HG03060 (cell line): ENCODE measurements around the gene PDSS1.
A peak's percentile ranks its signal among the peaks of the same experiment; 100 is the strongest.
"Not testable (repeated sequence)": the region's sequence is repeated elsewhere in the genome, so short reads cannot be mapped to it uniquely, and the experiment has no call there.

Experiments
- ATAC-seq: cut with Tn5 transposase; IDR thresholded peaks from one replicate; pipeline ENCODE4 v1.9.1; 2021; ENCODE audit warnings: low read depth, moderate number of reproducible peaks; ENCODE audit not compliant: unreplicated experiment

The PDSS1 gene, protein sequence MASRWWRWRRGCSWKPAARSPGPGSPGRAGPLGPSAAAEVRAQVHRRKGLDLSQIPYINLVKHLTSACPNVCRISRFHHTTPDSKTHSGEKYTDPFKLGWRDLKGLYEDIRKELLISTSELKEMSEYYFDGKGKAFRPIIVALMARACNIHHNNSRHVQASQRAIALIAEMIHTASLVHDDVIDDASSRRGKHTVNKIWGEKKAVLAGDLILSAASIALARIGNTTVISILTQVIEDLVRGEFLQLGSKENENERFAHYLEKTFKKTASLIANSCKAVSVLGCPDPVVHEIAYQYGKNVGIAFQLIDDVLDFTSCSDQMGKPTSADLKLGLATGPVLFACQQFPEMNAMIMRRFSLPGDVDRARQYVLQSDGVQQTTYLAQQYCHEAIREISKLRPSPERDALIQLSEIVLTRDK

DNA sequence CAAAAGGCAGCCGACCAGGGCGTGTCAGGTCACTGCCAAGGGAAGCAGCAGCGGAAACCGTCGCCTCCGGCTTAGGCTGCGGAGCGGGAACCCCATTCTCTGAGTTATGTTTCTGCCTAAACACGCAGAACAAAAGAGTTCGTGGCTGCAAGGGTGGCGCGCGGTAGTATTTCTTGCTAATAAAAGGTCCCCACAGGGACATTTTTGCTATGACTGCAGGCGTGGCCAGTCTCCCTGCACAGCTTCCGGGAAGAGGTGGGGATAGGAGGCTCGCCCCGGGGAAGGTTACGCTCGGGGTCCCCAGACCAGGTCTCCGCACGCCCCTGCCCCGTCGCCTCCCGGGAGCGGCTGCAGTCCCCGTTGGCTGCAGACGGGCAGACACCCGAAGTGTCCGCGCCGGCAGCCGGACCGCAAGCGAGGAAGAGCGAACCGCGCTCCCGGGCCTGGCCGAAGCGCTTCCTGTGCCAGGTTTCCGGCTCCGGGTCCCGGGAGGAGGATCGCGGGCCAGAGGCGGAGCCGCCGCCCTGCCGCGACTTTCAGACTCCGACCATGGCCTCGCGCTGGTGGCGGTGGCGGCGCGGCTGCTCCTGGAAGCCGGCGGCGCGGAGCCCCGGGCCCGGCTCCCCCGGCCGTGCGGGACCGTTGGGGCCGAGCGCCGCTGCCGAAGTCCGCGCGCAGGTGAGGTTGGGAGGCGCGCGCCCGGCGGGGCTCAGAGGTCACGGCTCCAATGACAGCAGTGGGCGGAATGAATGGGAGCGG lies at the start of gene PDSS1:
TSS of gene PDSS1 (plus strand) at position 539 of the 759 bp plus-strand sequence. CDS start at position 550, 11 bp downstream.
- peak; percentile 55 for ATAC-seq

DNA sequence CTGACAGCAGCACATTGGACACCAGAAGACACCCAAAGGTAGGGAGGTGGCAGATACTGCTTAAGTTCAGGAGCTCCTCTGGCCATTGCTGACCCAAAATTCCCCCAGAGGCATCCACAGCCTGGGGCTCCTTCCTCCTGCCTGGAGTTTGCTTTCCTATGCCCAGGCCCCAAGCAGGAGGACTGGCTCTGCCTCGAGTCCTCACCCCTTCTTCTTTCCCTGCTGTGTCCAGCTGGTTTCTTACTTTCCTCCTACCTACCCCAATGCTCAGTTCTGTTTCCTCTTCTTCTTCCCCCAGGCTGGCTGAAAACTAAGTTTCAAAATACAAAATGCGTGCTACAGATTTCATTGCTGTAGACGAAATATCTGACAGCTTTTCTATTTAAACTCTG lies 49.3 kb upstream of the PDSS1 start:
- ATAC-seq, result not testable (repeated sequence)

DNA sequence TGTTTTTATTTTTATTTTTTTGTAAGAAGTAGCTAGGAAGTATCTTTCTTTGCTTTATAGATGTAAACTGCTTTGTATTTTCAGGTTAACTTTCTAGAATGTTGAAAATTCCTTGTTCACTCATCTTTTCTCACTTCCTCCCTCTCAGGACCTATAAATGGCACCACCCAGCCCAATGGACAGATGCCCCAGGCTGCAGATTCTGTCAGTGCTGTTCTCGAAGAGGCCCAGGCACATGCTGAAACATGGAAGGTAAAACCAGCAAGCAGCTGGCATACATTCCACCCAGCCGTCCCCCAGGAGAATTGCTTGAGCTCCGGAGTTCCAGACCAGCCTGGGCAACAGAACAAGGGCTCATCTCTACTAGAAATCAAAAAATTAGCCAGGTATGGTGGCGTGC lies 47.1 kb upstream of the PDSS1 start:
- no peak for ATAC-seq

DNA sequence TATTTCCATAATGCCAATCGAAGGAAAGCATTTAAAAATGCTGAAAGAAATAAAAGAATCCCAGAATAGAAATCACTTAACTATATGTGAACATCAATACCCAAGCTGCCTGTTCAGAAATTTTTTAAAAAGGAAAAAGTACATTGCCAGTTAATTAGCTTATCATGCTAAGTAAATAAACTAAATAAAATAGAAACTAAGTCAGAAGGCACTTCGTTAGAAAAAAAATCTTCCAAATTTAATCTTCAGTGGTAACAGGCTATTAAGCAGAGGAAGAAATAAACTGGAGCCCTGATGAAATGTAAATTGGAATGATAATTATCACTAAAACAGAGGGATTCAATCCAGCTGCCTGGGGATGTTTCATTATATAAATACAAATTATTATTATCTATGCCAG lies 46.0 kb upstream of the PDSS1 start:
- not testable (repeated sequence) for ATAC-seq

DNA sequence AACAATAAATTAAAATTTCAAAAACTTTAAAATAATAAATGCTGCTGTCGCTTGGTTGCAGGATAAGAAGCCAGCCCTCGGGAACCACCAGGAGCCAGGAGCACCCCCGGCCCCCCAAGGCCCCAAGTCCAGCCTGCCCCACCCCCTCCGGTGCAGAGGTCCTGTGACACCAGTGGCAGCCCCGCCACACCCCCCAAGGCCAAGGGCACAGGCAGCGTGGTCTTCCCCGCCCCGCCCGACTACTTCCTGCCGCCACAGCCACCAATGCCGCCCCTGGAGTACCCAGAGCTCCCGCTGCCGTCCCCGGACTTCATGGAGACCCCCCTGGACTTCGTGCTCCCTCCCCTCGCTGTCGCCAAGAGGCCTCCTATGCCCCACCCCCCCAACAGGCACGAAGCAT lies 44.5 kb upstream of the PDSS1 start:
- ATAC-seq, result no peak

DNA sequence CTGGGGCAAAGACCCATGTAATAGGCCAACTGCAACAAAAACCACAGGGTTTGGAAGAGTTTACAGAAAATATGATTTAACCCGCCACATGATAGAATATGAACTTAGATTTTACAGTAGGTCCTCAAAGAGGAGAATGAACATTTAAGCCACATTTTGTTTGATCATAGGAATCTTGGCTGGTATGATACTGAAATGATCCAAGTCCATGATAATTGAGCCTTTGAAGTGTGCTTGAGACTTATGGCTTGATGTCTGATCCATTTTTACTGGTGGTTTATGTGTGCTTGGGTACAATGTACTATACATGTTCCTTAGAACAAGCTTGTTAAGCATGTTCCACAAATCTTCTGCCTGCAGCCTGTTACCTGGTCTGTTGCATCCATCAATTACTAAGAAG lies 41.8 kb upstream of the PDSS1 start:
- no peak for ATAC-seq

DNA sequence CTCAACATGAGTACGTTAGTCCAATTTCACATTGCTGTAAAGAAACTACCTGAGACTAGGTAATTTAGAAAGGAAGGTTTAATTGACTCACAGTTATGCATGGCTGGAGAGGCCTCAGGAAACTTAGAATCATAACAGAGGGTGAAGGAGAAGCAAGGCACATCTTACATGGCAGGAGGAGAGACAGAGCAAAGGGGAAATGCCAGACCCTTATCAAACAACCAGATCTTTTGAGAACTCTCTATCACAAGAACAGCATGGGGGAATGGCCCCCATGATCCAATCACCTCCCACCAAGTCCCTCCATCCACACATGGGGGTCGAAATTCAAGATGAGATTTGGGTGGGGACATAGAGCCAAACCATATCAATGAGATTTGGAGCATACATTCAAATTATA lies 34.6 kb upstream of the PDSS1 start:
- no peak for ATAC-seq

DNA sequence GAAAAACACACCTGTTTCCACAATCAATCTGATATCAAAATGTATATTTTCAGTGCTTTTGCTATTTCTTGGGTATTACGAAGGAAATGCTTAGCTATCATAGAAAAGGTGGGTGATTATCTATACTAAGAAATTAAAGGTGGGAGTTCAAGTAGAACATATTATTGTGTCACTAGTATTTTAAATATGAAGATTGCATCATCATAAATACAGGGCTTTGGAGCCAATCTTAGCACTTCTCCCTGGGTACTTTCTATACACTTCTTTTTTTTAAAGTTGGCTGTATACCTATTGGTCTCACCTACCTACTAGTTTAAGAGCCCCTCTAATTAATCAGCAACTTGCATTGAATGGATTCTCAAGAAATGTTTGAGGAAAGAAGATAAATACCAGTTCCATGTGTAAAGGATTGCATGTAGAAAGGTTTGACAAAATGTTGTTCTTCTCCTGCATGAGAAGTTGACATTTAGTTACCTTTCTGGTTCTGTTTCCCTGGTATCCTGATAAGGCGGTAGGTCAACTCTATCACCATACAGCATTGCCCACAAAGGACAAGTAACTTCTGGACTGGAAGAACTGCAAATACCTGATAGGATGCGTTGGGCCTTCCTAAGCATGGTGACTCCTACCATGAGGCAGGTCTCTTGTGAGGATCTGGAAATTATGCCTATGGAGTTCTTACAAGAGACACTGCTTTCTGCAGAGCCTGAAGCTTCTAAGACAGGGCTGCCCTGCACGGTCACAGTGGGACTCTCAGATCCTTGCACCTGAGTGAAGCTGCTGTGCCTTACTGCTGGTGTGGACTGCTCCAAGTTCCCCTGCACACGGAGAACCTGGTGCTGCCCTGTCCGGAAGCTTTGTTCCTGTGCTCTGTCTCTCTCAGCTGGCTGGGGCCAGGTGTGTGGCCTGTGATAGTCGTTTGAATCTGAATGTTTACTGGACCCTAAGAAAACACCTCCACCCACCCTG lies 32.1 kb upstream of the PDSS1 start:
- ATAC-seq, result no peak

DNA sequence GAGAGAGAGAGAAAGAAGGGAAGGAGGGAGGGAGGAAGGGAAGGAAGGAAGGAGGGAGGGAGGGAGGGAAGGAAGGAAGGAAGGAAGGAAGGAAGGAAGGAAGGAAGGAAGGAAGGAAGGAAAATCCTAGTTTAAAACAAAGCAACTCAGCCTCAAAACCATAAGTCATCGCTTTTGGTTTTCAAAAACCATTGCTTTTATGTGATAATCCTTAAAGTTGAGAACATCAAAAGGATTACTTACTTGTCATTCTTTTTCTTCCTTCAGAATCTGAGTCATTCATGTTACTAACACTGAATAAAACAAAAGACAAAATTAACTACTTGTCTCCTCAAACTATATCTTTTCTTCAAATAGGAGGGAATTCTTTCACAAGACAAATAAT lies 21.6 kb upstream of the PDSS1 start:
- ATAC-seq, result no peak

DNA sequence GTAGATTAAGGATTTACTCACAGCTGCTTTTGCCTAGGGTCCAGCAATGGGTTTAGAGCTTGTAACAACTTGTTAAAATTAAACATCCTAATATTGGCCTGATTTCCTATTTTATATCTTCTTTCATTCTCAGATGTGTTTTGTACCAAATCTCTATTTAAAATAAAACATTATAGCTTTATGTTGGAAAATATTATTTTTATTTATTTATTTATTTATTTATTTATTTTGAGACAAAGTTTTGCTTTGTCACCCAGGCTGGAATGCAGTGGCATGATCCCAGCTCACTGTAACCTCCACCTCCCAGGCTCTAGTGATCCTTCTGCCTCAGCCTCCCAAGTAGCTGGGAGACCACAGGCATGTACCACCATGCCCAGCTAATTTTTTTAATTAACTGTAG lies 17.9 kb upstream of the PDSS1 start:
- no peak for ATAC-seq

DNA sequence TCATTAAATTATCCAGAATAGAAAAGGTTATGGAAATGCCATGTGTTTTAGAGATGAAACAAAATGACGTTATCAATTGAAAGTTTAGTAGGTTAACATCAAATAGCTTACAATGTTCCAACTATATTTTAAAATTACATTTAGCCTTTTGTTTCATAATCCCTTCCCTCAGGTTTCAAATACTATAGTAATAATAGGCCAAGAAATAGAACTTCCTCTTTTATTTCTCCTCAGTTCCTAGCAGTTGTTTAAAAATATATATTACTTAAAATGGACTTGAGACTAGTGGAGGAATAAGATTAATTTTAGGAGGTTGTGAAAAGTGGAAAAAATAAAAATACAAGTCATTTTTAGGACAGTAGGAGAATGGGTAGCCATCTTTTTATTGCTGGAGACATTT lies 16.4 kb upstream of the PDSS1 start:
- no peak for ATAC-seq

DNA sequence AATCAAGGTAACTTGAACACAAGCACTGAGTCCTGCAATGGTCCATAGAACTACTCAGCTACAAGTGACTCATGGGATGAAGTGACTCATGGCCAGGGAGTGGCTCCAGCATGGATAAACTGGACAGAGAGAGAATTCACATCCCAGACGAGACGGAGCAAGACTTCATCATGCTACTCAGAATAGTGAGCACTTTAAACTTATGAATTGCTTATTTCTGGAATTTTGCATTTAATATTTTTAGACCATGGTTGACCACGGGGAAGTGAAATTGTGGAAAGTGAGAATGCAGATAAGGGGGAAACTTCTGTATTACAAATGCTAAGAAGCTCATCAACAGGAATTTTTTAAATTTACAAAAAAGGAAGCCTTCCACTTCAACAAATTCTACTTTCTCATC lies 15.5 kb upstream of the PDSS1 start:
- ATAC-seq, result not testable (repeated sequence)

DNA sequence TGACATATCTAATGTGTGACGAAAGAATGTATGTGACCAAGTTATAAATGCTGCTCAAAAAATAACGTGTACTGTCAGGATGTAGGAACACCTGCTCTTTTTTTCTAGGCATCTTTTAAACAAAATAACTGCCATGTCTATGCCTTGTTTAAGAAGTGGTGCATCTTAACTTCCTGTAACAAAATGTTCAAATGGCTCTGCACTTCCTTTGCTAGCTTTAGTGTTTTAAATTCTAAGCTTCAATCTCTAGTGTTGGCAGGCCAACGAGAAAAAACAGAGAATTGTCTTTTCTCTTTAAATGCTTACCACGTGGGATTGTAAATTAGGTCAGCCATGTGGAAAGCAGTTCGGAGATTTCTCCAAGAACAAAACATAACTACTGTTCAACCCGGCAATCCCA lies 14.6 kb upstream of the PDSS1 start:
- no peak for ATAC-seq

DNA sequence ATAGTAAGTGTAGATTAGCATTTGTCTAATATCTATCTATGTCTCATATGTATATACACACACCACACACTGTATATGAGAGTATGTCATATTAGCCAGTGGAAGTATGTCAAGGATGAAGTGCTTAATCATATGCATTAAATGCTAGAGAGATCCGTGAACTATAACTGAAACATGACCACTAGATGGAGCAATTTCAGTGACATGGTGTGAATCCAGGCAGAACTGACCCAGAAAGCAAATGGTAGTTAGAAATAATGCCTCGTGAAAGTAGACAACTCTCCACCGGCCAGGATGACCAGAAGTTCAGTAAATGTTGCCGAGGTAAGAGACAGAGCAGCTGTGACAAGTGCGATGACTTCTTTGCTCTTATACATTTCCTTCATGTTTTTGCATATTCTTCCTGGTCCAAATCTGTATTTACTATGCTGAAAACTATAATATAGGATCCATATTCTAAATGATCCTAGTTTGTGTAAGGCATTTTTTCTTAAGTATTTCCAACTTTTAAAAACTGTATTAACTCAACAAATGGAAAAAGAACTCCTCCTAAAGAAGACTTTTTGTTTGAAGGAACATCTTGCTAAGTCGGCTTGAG lies 12.7 kb upstream of the PDSS1 start:
- ATAC-seq, result peak; percentile 75

DNA sequence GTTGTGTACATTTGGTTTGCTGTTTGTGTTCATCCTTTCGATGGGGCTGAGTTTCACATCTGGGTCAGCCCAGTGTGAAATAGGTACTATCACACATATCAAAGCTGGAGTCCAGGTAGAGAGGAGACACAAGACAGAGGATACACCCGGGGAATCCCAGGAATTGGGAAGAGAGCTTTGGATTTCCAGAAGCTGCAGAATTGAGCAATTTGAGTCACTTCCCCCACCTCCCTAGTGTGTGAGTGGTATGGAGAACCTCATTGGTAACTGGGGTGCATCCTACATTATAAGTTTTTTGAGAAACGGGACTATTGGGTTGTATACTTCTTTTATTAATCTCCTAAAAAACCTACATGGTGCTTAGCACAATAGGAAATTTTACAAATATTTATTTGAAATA lies 12.1 kb upstream of the PDSS1 start:
- ATAC-seq, result no peak

DNA sequence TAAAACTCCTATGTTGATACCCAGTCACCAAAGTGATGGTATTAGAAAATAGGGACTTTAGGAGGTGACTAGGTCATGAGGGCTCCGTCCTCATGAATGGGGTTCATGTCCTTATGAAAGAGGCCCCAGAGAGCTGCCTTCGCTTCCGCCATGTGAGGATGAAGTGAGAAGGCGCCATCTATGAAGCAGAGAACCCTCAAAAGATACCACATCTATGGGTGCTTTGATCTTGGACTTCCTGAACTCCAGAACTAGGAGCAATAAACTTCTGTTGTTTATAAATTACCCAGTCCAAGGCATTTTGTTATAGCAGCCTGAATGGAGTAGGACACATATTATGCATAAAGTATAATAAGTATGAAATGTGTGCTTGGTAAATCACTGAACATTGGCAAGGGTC lies 8.1 kb upstream of the PDSS1 start:
- no peak for ATAC-seq

DNA sequence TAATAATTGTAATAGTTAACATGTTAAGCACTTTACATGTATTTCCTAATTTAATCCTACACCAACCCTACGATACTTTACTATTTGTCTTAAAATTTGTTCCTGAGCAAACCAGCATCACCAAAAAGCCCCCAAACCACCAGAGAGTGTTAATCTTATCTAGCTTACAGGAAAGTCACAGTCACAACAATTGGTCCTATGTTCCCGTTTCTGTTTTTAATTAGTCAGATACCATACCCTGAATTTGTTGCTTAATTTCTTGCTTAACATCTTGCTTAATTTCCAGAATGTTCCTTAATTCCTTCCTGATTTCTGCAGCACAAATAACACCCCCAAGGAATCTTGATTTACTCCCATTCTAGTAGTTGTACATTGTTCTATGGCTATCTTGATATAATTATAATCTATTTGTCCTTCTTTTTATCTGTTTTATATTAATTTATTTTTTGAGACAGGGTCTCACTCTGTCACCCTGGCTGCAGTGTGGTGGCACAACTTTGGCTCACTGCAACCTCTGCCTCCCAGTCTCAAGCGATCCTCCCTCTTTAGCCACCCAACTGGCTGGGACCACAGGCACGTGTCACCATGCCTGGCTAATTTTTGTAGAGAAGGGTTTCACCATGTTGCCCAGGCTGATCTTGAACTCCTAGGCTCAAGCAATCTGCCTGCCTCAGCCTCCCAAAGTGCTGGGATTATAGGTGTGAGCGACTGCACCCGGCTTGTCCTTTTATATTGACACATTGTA lies 6.6 kb upstream of the PDSS1 start:
- ATAC-seq, result no peak

DNA sequence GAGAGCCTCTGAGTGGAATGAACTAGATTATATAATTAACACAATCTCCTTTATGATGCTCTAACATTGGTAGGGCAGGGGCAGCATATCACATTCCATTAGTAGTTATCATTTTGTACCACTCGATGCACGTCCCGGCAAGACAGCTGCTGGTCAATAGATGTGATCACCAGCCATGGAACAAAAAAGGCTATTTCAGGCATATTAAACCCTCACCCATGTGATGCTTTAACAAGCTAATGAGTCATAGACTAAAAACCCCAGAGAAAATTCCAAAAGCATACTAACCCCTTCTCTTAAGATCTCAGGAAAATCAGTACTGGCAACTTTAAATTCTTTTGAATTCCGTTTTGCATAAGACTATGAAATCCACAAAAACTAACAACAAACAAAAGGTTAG lies 3.0 kb upstream of the PDSS1 start:
- ATAC-seq, result not testable (repeated sequence)

DNA sequence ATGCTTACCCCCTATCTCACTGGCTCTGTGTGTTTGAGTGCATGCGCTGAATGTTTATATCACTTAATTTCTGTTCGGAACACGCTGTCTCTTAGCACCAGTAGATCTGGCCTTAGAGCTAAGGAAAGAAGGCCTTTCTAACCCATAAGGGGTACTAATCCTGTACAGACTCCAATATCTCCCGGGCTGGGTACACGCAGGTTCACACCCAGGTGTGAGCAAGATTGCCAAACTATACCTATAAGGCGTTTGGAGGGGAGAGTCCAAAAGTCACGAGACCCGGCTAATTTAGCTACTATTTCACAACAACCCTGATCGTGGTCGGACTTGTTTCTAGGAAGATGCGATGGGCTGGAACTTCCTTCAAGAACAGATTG lies 727 bp upstream of the PDSS1 start:
- no peak for ATAC-seq
